ENCODE data around the gene RPS15. TPM values are rescaled to one million over a fixed set of nuclear protein-coding genes. Genes with fewer than 3 reads are reported as not detected.

RPS15 gene
- total RNA-seq, 1 experiment from 2014 or later = 1,696 TPM

DNA sequence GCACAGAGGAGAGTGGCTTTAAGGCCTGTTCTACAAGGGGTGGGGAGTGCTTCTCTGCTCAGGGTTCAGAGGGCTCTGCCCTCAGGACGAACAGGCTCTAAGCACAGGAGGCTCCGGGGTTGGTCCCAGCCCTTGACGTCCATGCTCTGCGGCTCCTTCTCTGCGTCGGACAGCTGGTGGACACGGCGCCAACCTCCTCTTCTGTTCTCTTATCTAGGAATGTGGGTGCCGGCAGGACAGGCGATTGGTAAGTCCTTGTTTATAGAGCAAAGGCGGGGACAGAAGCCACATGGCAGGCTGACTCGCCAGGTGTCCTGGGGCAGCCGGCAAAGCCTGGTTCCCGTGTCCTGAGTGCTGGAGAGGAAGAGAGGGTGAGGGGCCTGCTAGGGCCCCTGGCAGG is 8.4 kb upstream of the RPS15 start:
- no peak overlapping the region for H3K27ac ChIP-seq (ENCODE audit: low read depth, low read length, poor library complexity, severe bottlenecking)
- no TSS peak for BruUV-seq (replicated peaks)
- intact Hi-C loops (cut with micrococcal nuclease; ENCODE audit: unreplicated experiment) = no loop called here

DNA sequence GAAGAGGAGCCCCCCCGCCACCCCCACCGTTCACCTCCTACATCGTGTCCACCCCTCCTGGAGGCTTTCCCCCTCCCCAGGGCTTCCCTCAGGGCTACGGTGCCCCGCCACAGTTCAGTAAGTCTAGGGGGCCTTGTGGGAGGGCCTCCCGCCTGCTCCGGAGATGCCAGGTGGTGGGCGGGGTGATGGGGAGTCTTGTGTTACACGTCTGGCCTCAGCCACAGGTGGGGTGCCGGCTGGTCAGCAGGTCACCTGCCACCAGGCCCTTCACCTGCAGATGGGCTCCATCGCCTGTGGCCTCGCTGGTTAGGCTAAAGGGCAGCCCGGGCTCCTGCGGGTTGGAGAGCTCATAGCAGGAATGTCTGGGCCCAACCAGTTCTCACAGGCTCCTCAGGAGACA is 8.0 kb upstream of the RPS15 start:
- no peak for DNase-seq (ENCODE audit: low spot score)
- Histone ChIP-seq H3K9me3 (ENCODE audit: low read depth, low read length, poor library complexity, severe bottlenecking) (no peaks in the 10 kb centered on the region), H3K27ac (ENCODE audit: low read depth, low read length, poor library complexity, severe bottlenecking) (no peak overlapping the region), H3K4me3 (ENCODE audit: low read depth, low read length, poor library complexity, severe bottlenecking) (no peak overlapping the region), H3K36me3 (ENCODE audit: insufficient read depth, low read length, poor library complexity, severe bottlenecking) (peaks cover 88% of the 10 kb centered on the region), H3K4me1 (ENCODE audit: insufficient read depth, low read length, poor library complexity, severe bottlenecking) (no peaks in the 10 kb centered on the region), H3K27me3 (replicated peaks; ENCODE audit: insufficient read depth, low read depth, low read length, poor library complexity) (no peaks in the 10 kb centered on the region)
- ChIA-PET POLR2A (ENCODE audit: low non-redundant PET) (no interaction called here), CTCF (no interaction called here)
- no peak for TF ChIP-seq EZH2 (IDR thresholded peaks at IDR 0.05; ENCODE audit: borderline replicate concordance, low read depth, low read length, poor library complexity, severe bottlenecking)
- no peak for TF ChIP-seq CTCF (conservative IDR thresholded peaks at IDR 0.05; ENCODE audit: low read depth, low read length)
- no TSS peak for BruUV-seq (replicated peaks)
- intact Hi-C loops (cut with micrococcal nuclease; ENCODE audit: unreplicated experiment) = no loop called here

More for the DNA sequence above, 8.4 kb upstream of the RPS15 start:
- TF ChIP-seq CTCF (conservative IDR thresholded peaks at IDR 0.05; ENCODE audit: low read depth, low read length) = no peak
- TF ChIP-seq EZH2 (IDR thresholded peaks at IDR 0.05; ENCODE audit: borderline replicate concordance, low read depth, low read length, poor library complexity, severe bottlenecking) = no peak
- H3K9me3 ChIP-seq (ENCODE audit: low read depth, low read length, poor library complexity, severe bottlenecking) = no peaks in the 10 kb centered on the region
- H3K36me3 ChIP-seq (ENCODE audit: insufficient read depth, low read length, poor library complexity, severe bottlenecking) = peaks cover 90% of the 10 kb centered on the region
- no peaks in the 10 kb centered on the region for H3K4me1 ChIP-seq (ENCODE audit: insufficient read depth, low read length, poor library complexity, severe bottlenecking)
- POLR2A ChIA-PET (ENCODE audit: low non-redundant PET) = no interaction called here
- no peak for DNase-seq (ENCODE audit: low spot score)
- CTCF ChIA-PET = no interaction called here
- no peak overlapping the region for H3K4me3 ChIP-seq (ENCODE audit: low read depth, low read length, poor library complexity, severe bottlenecking)
- H3K27me3 ChIP-seq (replicated peaks; ENCODE audit: insufficient read depth, low read depth, low read length, poor library complexity) = no peaks in the 10 kb centered on the region

DNA sequence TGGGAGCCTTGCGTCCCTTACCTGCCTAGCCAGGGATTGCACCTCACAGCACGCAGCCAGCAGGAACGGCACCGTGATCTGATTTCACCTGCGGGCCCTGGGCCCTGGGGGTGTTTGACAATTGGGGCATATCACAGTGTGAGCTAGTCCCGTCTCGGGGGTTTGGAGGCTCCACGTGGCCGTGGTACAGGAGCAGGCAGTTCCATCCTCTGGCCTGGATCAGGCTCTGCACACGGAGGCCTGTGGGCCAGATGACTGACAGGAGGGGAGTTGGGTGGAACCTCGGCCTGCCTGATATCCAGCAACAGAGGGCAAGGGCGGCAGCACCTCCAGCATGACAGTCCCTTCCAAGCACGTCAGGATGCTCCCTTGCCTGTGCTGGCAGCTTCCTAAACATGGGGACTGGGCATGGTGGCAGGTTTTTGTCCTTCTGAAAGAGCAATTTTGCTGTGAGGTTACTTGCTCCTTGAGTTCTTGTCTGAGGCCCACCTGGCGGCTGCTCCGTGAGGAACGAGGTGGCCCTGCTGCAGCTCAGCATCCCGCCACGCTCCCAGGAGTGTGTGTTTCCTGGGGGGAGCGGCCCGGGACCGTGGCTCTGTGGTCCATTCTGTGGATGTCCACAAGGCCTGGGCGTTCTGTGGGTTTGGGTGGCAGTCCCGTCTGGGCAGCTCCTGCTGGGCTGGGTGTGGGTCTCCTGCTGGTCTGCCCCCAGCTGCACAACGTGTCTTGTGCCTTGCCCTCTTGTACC is 6.3 kb upstream of the RPS15 start:
- Histone ChIP-seq H3K27ac (ENCODE audit: low read depth, low read length, poor library complexity, severe bottlenecking) (no peak overlapping the region), H3K36me3 (ENCODE audit: insufficient read depth, low read length, poor library complexity, severe bottlenecking) (peaks cover 75% of the 10 kb centered on the region), H3K9me3 (ENCODE audit: low read depth, low read length, poor library complexity, severe bottlenecking) (no peaks in the 10 kb centered on the region), H3K4me1 (ENCODE audit: insufficient read depth, low read length, poor library complexity, severe bottlenecking) (no peaks in the 10 kb centered on the region), H3K27me3 (replicated peaks; ENCODE audit: insufficient read depth, low read depth, low read length, poor library complexity) (no peaks in the 10 kb centered on the region), H3K4me3 (ENCODE audit: low read depth, low read length, poor library complexity, severe bottlenecking) (no peak overlapping the region)
- intact Hi-C loops (cut with micrococcal nuclease; ENCODE audit: unreplicated experiment) = no loop called here
- DNase-seq (ENCODE audit: low spot score) = no peak
- TF ChIP-seq CTCF (conservative IDR thresholded peaks at IDR 0.05; ENCODE audit: low read depth, low read length) (no peak), EZH2 (IDR thresholded peaks at IDR 0.05; ENCODE audit: borderline replicate concordance, low read depth, low read length, poor library complexity, severe bottlenecking) (no peak)
- no TSS peak for BruUV-seq (replicated peaks)
- POLR2A ChIA-PET (ENCODE audit: low non-redundant PET) = no interaction called here
- CTCF ChIA-PET = no interaction called here
